GM20431 (cell line): Measurements from ENCODE around the gene SRGAP1.

Experiments used
- in situ Hi-C: fragments of 300-500 bp; cut with MseI, MboI; formaldehyde crosslinking; loops from one replicate; pipeline ENCODE4 v1.15.0; 2020; ENCODE audit warnings: low sequenced_read_pairs; ENCODE audit not compliant: unreplicated experiment

The SRGAP1 gene

GRCh38 chr12:63898764-63899337, 54.4 kb downstream of the SRGAP1 start:
- in situ Hi-C loops: no loop called here

GRCh38 chr12:63899396-63899795, 54.9 kb downstream of the SRGAP1 start:
- in situ Hi-C loops: no loop called here

- in situ Hi-C loops: no loop called here
Observed at GRCh38 chr12:63900922-63901793, 56.7 kb downstream of the SRGAP1 start.

- in situ Hi-C loops: no loop called here
Observed at GRCh38 chr12:63904653-63905052, 60.2 kb downstream of the SRGAP1 start.

GRCh38 chr12:63905544-63905943, 61.0 kb downstream of the SRGAP1 start:
- in situ Hi-C loops: no loop called here

DNA sequence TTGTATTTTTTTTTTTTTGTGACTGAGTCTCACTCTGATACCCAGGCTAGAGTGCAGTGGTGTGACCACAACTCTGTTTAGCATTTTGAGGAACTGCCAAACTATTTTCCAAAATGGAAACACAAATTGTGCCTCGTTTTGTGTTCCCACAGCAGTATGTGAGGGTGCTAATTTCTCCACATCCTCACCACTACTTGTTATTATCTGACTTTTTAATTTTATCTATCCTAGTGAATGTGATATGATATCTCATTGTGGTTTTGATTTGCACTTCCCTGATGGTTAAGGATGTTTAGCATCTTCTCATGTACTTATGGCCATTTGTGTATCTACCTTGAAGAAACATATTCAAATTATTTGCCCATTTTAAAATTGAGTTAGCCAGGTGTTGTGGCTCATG, 62.4 kb downstream of the SRGAP1 start:
- in situ Hi-C loops: no loop called here

- in situ Hi-C loops: no loop called here
Observed at GRCh38 chr12:63907561-63907960, 63.1 kb downstream of the SRGAP1 start.

DNA sequence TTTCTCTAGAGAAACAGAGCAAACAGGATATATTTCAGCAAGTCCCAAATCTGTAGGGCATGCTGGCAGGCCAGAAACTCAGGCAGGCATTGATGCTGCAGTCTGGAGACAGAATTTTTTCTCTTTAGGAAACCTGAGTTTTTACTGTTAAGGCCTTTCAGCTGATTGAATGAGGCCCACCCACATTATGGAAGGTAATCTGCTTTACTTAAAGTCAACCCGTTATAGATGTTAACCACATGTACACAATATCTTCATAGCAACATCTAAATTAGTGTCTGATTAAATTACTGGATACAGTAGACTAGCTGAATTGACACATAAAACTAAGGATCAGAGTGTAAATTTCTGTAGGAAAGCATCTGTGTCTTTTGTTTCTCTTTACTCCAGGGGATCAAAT, 65.2 kb downstream of the SRGAP1 start:
- in situ Hi-C loops: no loop called here

- in situ Hi-C loops: no loop called here
Observed at GRCh38 chr12:63911341-63911740, 66.8 kb downstream of the SRGAP1 start.

GRCh38 chr12:63912651-63913050, 68.2 kb downstream of the SRGAP1 start:
- in situ Hi-C loops: no loop called here

- in situ Hi-C loops: no loop called here
Observed at GRCh38 chr12:63913929-63914328, 69.4 kb downstream of the SRGAP1 start.

- in situ Hi-C loops: no loop called here
Observed at GRCh38 chr12:63915105-63915800, 70.8 kb downstream of the SRGAP1 start.

- in situ Hi-C loops: no loop called here
Observed at GRCh38 chr12:63916561-63917476, 72.3 kb downstream of the SRGAP1 start.

DNA sequence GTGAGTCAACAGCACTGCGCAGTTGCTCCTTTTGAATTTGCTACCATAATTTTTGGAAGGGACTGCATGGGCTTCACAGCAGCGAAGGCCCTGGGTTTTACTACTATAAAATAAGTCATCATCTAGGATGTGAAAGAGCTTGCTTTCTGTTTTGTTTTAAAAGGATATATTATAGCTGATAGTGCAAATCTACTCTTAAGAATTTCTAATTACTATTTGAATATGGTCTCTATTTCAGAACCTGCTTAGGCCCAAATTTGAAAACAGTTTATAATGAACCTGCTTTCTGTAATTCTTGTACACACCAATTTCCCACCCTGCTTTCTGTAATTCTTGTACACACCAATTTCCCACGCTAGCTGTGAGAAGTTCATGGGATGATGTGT, 73.0 kb downstream of the SRGAP1 start:
- in situ Hi-C loops: no loop called here

DNA sequence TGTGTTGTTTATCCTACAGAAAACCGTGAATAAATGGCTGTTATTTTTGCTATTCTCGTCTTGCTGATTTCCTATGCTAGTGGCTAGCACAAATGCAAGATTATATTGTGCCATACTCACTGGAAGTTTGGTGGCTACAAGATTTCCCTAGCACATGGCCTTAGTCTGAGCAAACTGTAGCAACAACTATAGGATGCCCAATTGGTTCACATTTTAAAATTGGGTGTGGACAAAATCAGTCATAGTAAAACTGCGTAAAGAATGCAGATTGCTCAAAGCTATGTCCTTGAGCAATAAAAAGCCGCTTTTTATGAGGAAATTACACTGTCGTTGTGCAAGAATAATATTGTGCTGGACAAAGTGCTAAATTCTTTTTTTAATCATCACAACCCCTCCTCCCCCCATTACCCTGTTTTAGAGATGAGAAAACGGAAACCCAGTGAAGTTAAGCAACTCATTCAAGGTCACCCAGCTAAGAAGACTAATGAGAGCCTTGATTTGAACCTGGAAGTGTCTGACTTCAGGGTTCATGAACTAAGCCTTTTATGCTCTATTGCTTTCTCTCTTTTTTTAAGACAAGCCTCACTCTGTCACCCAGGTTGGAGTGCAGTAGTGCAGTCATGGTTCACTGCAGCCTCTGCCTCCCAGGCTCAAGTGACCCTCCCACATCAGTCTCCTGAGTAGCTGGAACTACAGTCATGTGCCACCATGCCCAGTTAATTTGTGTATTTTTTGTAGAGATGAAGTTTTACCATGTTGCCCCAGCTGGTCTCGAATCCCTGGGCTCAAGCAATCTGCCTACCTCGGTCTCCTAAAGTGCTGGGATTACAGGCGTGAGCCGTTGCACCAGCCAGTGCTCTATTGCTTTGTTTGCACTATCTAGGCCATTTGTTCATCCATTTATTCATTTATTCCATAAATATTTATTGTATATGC, 73.6 kb downstream of the SRGAP1 start:
- in situ Hi-C loops: no loop called here

DNA sequence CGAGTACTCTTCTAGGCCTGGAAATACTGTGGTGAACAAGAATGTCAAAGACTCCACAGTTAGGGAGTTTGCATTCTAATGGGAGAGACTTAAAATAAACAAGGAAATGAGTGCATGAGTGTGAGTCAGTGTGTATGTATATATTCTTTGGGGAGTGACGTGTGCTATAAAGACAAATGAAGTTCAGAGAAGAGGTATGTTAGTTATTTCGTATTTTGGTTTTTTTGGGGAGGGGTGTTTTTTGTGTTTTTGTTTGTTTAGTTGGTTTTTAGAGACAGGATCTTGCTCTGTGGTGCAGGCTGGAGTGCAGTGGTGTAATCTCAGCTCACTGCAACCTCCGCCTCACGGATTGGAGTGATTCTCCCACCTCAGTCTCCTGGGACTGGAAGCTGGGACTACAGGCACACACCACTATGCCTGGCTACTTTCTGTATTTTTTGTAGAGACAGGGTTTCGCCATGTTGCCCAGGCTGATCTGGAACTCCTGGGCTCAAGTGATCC, 74.3 kb downstream of the SRGAP1 start:
- in situ Hi-C loops: no loop called here

GRCh38 chr12:63919756-63920155, 75.3 kb downstream of the SRGAP1 start:
- in situ Hi-C loops: no loop called here

GRCh38 chr12:63921157-63921556, 76.7 kb downstream of the SRGAP1 start:
- in situ Hi-C loops: no loop called here

GRCh38 chr12:63922474-63922873, 78.0 kb downstream of the SRGAP1 start:
- in situ Hi-C loops: no loop called here
